Stomach (tissue), 4 donors: Measurements from ENCODE around the gene VWC2L.

Experiments used
- EP300 ChIP-seq: sonication (generic); formaldehyde crosslinking; IDR thresholded peaks from one replicate; pipeline ENCODE4 v1.6.1; 2017; ENCODE audit warnings: antibody characterized with exemption
- POLR2A ChIP-seq, 4 donors: fragments of 450-650 bp; IDR thresholded peaks; one replicate each; pipeline ENCODE4 v1.6.1; 2016; ENCODE audit warnings: antibody characterized with exemption in 4 of 4, control low read depth in 2 of 4, mild to moderate bottlenecking in 1 of 4, moderate library complexity in 1 of 4
- POLR2AphosphoS5 ChIP-seq, 3 donors: sonication (generic); formaldehyde crosslinking; IDR thresholded peaks; one replicate each; pipeline ENCODE4 v1.6.1; 2016; ENCODE audit warnings: antibody characterized with exemption in 3 of 3
- TF ChIP-seq, protein P1 (sequence below), 7 experiments: fragments of 450-650 bp in 4 of 7; fragments of 200-600 bp in 3 of 7; sonication (generic) in 3 of 7; IDR thresholded peaks; one replicate each; pipeline ENCODE4 v1.5.1; 2016 to 2019; ENCODE audit warnings: antibody characterized with exemption in 7 of 7, control low read depth in 2 of 7, mild to moderate bottlenecking in 1 of 7

DNA sequence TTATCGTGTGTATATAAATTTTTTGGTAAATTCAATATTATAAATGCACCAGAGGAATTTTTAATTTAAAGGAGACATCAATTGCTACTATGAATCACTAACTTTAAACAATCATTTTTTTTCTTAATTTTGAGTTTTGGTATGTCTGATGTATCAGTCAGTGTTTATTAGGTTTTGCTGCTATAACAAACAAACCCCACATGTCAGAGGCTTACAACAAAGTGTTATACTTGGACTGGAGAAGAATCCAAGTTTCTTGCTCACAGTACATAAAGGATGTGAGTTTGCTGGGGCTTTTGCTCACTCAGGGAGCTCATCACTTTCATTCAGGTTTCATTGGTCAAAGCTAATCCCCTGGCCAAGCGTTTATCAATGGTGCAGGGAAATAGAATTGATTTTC is 81.8 kb downstream of the VWC2L start:
- TF ChIP-seq, protein P1, sequence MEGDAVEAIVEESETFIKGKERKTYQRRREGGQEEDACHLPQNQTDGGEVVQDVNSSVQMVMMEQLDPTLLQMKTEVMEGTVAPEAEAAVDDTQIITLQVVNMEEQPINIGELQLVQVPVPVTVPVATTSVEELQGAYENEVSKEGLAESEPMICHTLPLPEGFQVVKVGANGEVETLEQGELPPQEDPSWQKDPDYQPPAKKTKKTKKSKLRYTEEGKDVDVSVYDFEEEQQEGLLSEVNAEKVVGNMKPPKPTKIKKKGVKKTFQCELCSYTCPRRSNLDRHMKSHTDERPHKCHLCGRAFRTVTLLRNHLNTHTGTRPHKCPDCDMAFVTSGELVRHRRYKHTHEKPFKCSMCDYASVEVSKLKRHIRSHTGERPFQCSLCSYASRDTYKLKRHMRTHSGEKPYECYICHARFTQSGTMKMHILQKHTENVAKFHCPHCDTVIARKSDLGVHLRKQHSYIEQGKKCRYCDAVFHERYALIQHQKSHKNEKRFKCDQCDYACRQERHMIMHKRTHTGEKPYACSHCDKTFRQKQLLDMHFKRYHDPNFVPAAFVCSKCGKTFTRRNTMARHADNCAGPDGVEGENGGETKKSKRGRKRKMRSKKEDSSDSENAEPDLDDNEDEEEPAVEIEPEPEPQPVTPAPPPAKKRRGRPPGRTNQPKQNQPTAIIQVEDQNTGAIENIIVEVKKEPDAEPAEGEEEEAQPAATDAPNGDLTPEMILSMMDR (IDR thresholded peaks at IDR 0.05), result no peak
- TF ChIP-seq POLR2A (IDR thresholded peaks at IDR 0.05) (no peak), POLR2AphosphoS5 (IDR thresholded peaks at IDR 0.05) (no peak), EP300 (no peak)
